HG02938 (cell line): ENCODE results near the gene FAM171A2.

Experiments used
- ATAC-seq: cut with Tn5 transposase; IDR thresholded peaks from one replicate; pipeline ENCODE4 v1.9.1; 2021; ENCODE audit warnings: mild to moderate bottlenecking, moderate library complexity; ENCODE audit not compliant: unreplicated experiment

The FAM171A2 gene

GRCh38 chr17:44323359-44324091, 40.1 kb downstream of the FAM171A2 start:
- ATAC-seq = no peak

GRCh38 chr17:44322236-44322895, 41.3 kb downstream of the FAM171A2 start:
- no peak for ATAC-seq

- no peak for ATAC-seq
Observed at GRCh38 chr17:44321246-44322120, 42.2 kb downstream of the FAM171A2 start.

GRCh38 chr17:44320066-44320465, 43.6 kb downstream of the FAM171A2 start:
- ATAC-seq = no peak

- ATAC-seq = no peak
Observed at GRCh38 chr17:44318077-44318892, 45.4 kb downstream of the FAM171A2 start.

GRCh38 chr17:44317545-44317944, 46.1 kb downstream of the FAM171A2 start:
- ATAC-seq = no peak

- no peak for ATAC-seq
Observed at GRCh38 chr17:44315760-44316731, 47.6 kb downstream of the FAM171A2 start.

- ATAC-seq = no peak
Observed at GRCh38 chr17:44314869-44315661, 48.6 kb downstream of the FAM171A2 start.

- ATAC-seq = no peak
Observed at GRCh38 chr17:44314524-44314868, 49.2 kb downstream of the FAM171A2 start.

- ATAC-seq = no peak
Observed at GRCh38 chr17:44314031-44314430, 49.6 kb downstream of the FAM171A2 start.

- ATAC-seq = no peak
Observed at GRCh38 chr17:44312396-44313104, 51.1 kb downstream of the FAM171A2 start.

- ATAC-seq = no peak
Observed at GRCh38 chr17:44311562-44312181, 52.0 kb downstream of the FAM171A2 start.

GRCh38 chr17:44310609-44311376, 52.9 kb downstream of the FAM171A2 start:
- no peak for ATAC-seq

GRCh38 chr17:44310188-44310587, 53.5 kb downstream of the FAM171A2 start:
- no peak for ATAC-seq

GRCh38 chr17:44309472-44309871, 54.2 kb downstream of the FAM171A2 start:
- ATAC-seq = no peak

- ATAC-seq = no peak
Observed at GRCh38 chr17:44308865-44309264, 54.8 kb downstream of the FAM171A2 start.

- no peak for ATAC-seq
Observed at GRCh38 chr17:44308320-44308818, 55.3 kb downstream of the FAM171A2 start, which contains the start of gene RUNDC3A. TSS of gene RUNDC3A (plus strand) at chr17:44308601. CDS start at chr17:44308833, 232 bp downstream.
